A549 (cell line): ENCODE data around the gene ST6GAL1. TPM values are rescaled to one million over a fixed set of nuclear protein-coding genes. Genes with fewer than 3 reads are reported as not detected.

Experiments used
- ATAC-seq, 2 experiments: fragments of 200-7000 bp in 1 of 2; fragments of >200 bp in 1 of 2; cut with Nextera tagmentation in 1 of 2; cut with Tn5 transposase in 1 of 2; 3 replicates each; pipeline versions ENCODE4 v1.8.0 to v1.9.1; 2018 to 2020; ENCODE audit warnings: mild to moderate bottlenecking in 1 of 2, moderate library complexity in 1 of 2
- CTCF ChIA-PET: fragments of 300-600 bp; sonication (Branson Sonifier 250); formaldehyde crosslinking; extraction: SDS; loops from one replicate; lab custom pipeline; 2021; ENCODE audit warnings: antibody characterized with exemption, inconsistent platforms; lab: Yijun Ruan, JAX
- POLR2A ChIA-PET: fragments of 350-600 bp; formaldehyde crosslinking; extraction: SDS; loops from one replicate; lab custom pipeline; 2021; ENCODE audit warnings: antibody characterized with exemption, inconsistent platforms; lab: Yijun Ruan, JAX
- DNase-seq, 2 experiments: peaks; one replicate each; pipeline versions ENCODE4 v3.0.0 to v3.0.0-alpha.2; 2011 to 2016; ENCODE audit warnings: low read depth in 1 of 2, low spot score in 1 of 2
- FAIRE-seq: peaks from 2 replicates; lab custom pipeline; 2011; peaks lifted over from hg19 to GRCh38; lab: Jason Lieb, UNC
- H3K27ac ChIP-seq, 2 experiments: fragments of >200 bp; sonication (Bioruptor Twin); formaldehyde crosslinking; 3 replicates each; pipeline ENCODE4 v1.5.1; 2016 to 2017
- H3K4me1 ChIP-seq: fragments of >200 bp; sonication (Bioruptor Twin); formaldehyde crosslinking; 3 replicates; pipeline ENCODE4 v1.6.1; 2016
- H3K4me2 ChIP-seq: fragments of >200 bp; sonication (Bioruptor Twin); formaldehyde crosslinking; 3 replicates; pipeline ENCODE4 v1.6.1; 2016
- H3K4me3 ChIP-seq: fragments of >200 bp; sonication (Bioruptor Twin); formaldehyde crosslinking; 3 replicates; pipeline ENCODE4 v1.5.1; 2016
- H3K9me3 ChIP-seq: fragments of >200 bp; sonication (Bioruptor Twin); formaldehyde crosslinking; 3 replicates; pipeline ENCODE4 v1.6.1; 2016
- CBX2 ChIP-seq: fragments of 200-600 bp; sonication (generic); IDR thresholded peaks from 2 replicates; pipeline ENCODE4 v1.6.1; 2016; ENCODE audit warnings: low read depth, mild to moderate bottlenecking, borderline replicate concordance
- CBX8 ChIP-seq: fragments of 200-600 bp; sonication (generic); IDR thresholded peaks from 2 replicates; pipeline ENCODE4 v1.6.1; 2016
- CEBPB ChIP-seq, 2 experiments: fragments of >200 bp in 1 of 2; sonication (Bioruptor Twin) in 1 of 2; formaldehyde crosslinking in 1 of 2; IDR thresholded peaks; 2 replicates each; pipeline ENCODE4 v1.6.1; 2012 to 2016
- CTCF ChIP-seq: fragments of >200 bp; sonication (Bioruptor Twin); formaldehyde crosslinking; IDR thresholded peaks from 3 replicates; pipeline ENCODE4 v1.5.1; 2016
- E2F6 ChIP-seq: IDR thresholded peaks from 2 replicates; pipeline ENCODE4 v1.6.1; 2012; ENCODE audit warnings: low read depth, borderline replicate concordance
- EHMT2 ChIP-seq: fragments of 200-600 bp; sonication (generic); IDR thresholded peaks from 2 replicates; pipeline ENCODE4 v1.6.1; 2016; ENCODE audit warnings: antibody characterized with exemption, low read depth, mild to moderate bottlenecking, moderate library complexity
- ELK1 ChIP-seq: fragments of 150-350 bp; IDR thresholded peaks from 2 replicates; pipeline ENCODE4 v1.6.1; 2014; ENCODE audit warnings: low read depth, mild to moderate bottlenecking, low read length
- HOXA7 ChIP-seq: fragments of 250-450 bp; sonication (Bioruptor Pico); IDR thresholded peaks from 2 replicates; pipeline ENCODE4 v1.5.0; 2020; ENCODE audit warnings: mild to moderate bottlenecking, moderate library complexity
- KDM1A ChIP-seq: fragments of 200-600 bp; sonication (generic); IDR thresholded peaks from 2 replicates; pipeline ENCODE4 v1.6.1; 2016; ENCODE audit warnings: low read depth, mild to moderate bottlenecking
- MAFK ChIP-seq: fragments of 450-650 bp; IDR thresholded peaks from 2 replicates; pipeline ENCODE4 v1.6.1; 2014; ENCODE audit not compliant: partially characterized antibody
- MAX ChIP-seq: IDR thresholded peaks from 2 replicates; pipeline ENCODE4 v1.6.1; 2012
- NFE2L2 ChIP-seq: fragments of 150-350 bp; conservative IDR thresholded peaks from 2 replicates; pipeline ENCODE4 v1.6.1; 2014; ENCODE audit warnings: low read length
- PHF8 ChIP-seq: fragments of 200-600 bp; sonication (generic); IDR thresholded peaks from 2 replicates; pipeline ENCODE4 v1.6.1; 2016; ENCODE audit warnings: low read depth, mild to moderate bottlenecking, antibody characterized with exemption, moderate library complexity, borderline replicate concordance
- RAD21 ChIP-seq, 2 experiments: fragments of >200 bp in 1 of 2; sonication (Bioruptor Twin) in 1 of 2; formaldehyde crosslinking in 1 of 2; IDR thresholded peaks in 1 of 2; conservative IDR thresholded peaks in 1 of 2; 2 replicates in 1 of 2; 3 replicates in 1 of 2; pipeline ENCODE4 v1.6.1; 2012 to 2018; ENCODE audit warnings: inconsistent platforms in 1 of 2
- RFX5 ChIP-seq: fragments of 450-650 bp; IDR thresholded peaks from 2 replicates; pipeline ENCODE4 v1.7.1; 2014; ENCODE audit warnings: antibody characterized with exemption, mild to moderate bottlenecking, moderate library complexity
- SMC3 ChIP-seq: fragments of >200 bp; sonication (Bioruptor Twin); formaldehyde crosslinking; IDR thresholded peaks from 3 replicates; pipeline ENCODE4 v1.6.1; 2018; ENCODE audit warnings: inconsistent platforms
- TFCP2L1 ChIP-seq: fragments of 250-450 bp; sonication (Bioruptor Pico); IDR thresholded peaks from 2 replicates; pipeline ENCODE4 v1.5.0; 2021; ENCODE audit warnings: mild to moderate bottlenecking
- USF2 ChIP-seq: fragments of 450-650 bp; IDR thresholded peaks from 2 replicates; pipeline ENCODE4 v1.6.1; 2014; ENCODE audit warnings: antibody characterized with exemption
- ZC3H11A ChIP-seq: fragments of 450-650 bp; IDR thresholded peaks from 2 replicates; pipeline ENCODE4 v1.6.1; 2014; ENCODE audit warnings: antibody characterized with exemption, mild to moderate bottlenecking
- ZSCAN20 ChIP-seq: fragments of 250-450 bp; sonication (Bioruptor Pico); IDR thresholded peaks from 2 replicates; pipeline ENCODE4 v1.8.0; 2022; ENCODE audit warnings: mild to moderate bottlenecking, moderate library complexity
- WGBS: methylation state at CpG from one replicate; pipeline ENCODE4 v1.1.6; 2017; ENCODE audit errors: missing lambda C conversion rate; 5-methylcytosine and 5-hydroxymethylcytosine counted together
- polyA plus RNA-seq, 4 experiments: library from polyadenylated mRNA; depleted of rRNA in 3 of 4; stranded (reverse); fragments of >200 nt; fragmentation: RNase III in 1 of 4; extraction: RNeasy Plus Mini Kit Qiagen cat#74134 plus additional on column Dnase treatment in 1 of 4; gene quantifications; 2 replicates in 3 of 4; 3 replicates in 1 of 4; pipeline ENCODE4 v1.2.3, GENCODE V29; 2011 to 2017

Gene ST6GAL1
- polyA plus RNA-seq, 2 of the 4 experiments (the other 2 are of a cell fraction), result 3.9 to 6.5 TPM

- H3K27ac ChIP-seq, result peak overlapping the region; percentile 74 to 87
- FAIRE-seq (no peak), DNase-seq (no peak), ATAC-seq (no peak)
- WGBS, result 81% methylated on average over 12 of the region's 12 CpGs
- H3K4me3 ChIP-seq, result peak overlapping the region; percentile 84
- POLR2A ChIA-PET, result no interaction called here
- no peaks in the 10 kb centered on the region for H3K4me1 ChIP-seq
- TF ChIP-seq KDM1A (no peak), MAFK (no peak), ZSCAN20 (CRISPR knock-in tag) (no peak), CTCF (no peak), PHF8 (no peak), CBX8 (no peak), HOXA7 (CRISPR knock-in tag) (no peak), TFCP2L1 (CRISPR knock-in tag) (no peak), SMC3 (no peak), ELK1 (no peak), RFX5 (no peak), CEBPB (IDR thresholded peaks at IDR 0.05) (no peak), NFE2L2 (no peak), E2F6 (no peak), ZC3H11A (no peak), CBX2 (no peak)
- CTCF ChIA-PET, result interaction anchor here (0.7 to 1.3 kb wide), 3 partner anchors 13 to 109 kb away, joined by 3 read pairs; no protein-coding TSS in a partner anchor
- no peaks in the 10 kb centered on the region for H3K9me3 ChIP-seq
- H3K4me2 ChIP-seq, result peak overlapping the region; percentile 81
Observed at GRCh38 chr3:186929685-186930084, 641 bp upstream of the ST6GAL1 start.

GRCh38 chr3:186930641-186931531 is 560 bp downstream of the ST6GAL1 start:
- no peak for TF ChIP-seq EHMT2
- TF ChIP-seq RAD21 (conservative IDR thresholded peaks at IDR 0.05 in 1 of 2, IDR thresholded peaks at IDR 0.05 in 1 of 2), result 0 out of 5 replicates have a peak, but pooled peaks of 1 of the 2 experiments have one; percentile 24
- TF ChIP-seq SMC3, result 0 out of 3 replicates have a peak, but pooled peaks have one; percentile 15
- no peak for TF ChIP-seq KDM1A
- no peak for TF ChIP-seq CBX8
- TF ChIP-seq MAX, result peak; percentile 56; the same call in 1 of the 2 replicates
- TF ChIP-seq USF2, result no peak
- peak; percentile 83 to 85 for ATAC-seq
- peak overlapping the region; percentile 84 for H3K4me3 ChIP-seq
- peak overlapping the region; percentile 74 to 87 for H3K27ac ChIP-seq
- H3K4me2 ChIP-seq, result peak overlapping the region; percentile 81
- peak; percentile 23 to 39 for DNase-seq
- H3K4me1 ChIP-seq, result no peaks in the 10 kb centered on the region
- ChIA-PET POLR2A (interaction anchor here (0.8 kb wide), 1 partner anchor 208 kb away, joined by 3 read pairs; the partner anchor contains the start of gene RPL39L), CTCF (interaction anchor here (0.6 to 3.7 kb wide), 4 partner anchors 81 to 234 kb away, joined by 3 to 16 read pairs (median 3); no protein-coding TSS in a partner anchor)
- no peaks in the 10 kb centered on the region for H3K9me3 ChIP-seq
- no peak for FAIRE-seq
- WGBS, result 14% methylated on average over 22 of the region's 76 CpGs
